ENCODE measurements around the gene RHCG.

GRCh38 chr15:89499156-89499555, 2.8 kb upstream of the RHCG start:
- no peak for TF ChIP-seq CTCF (IDR thresholded peaks at IDR 0.05)
- TF ChIP-seq POLR2A (IDR thresholded peaks at IDR 0.05) = no peak
